Stimulated activated CD4-positive, alpha-beta T cell treated with anti-CD3 and anti-CD28 coated beads, Interleukin-15, amount 100 ng/mL, for 1 hour (primary cell): ENCODE results near the gene CRIP3.

ENCODE experiments used
- DNase-seq, 2 donors: peaks; one replicate each; pipeline ENCODE4 v3.0.0-alpha.2; 2020; ENCODE audit warnings: low read depth in 1 of 2, low spot score in 1 of 2

The CRIP3 gene

DNA sequence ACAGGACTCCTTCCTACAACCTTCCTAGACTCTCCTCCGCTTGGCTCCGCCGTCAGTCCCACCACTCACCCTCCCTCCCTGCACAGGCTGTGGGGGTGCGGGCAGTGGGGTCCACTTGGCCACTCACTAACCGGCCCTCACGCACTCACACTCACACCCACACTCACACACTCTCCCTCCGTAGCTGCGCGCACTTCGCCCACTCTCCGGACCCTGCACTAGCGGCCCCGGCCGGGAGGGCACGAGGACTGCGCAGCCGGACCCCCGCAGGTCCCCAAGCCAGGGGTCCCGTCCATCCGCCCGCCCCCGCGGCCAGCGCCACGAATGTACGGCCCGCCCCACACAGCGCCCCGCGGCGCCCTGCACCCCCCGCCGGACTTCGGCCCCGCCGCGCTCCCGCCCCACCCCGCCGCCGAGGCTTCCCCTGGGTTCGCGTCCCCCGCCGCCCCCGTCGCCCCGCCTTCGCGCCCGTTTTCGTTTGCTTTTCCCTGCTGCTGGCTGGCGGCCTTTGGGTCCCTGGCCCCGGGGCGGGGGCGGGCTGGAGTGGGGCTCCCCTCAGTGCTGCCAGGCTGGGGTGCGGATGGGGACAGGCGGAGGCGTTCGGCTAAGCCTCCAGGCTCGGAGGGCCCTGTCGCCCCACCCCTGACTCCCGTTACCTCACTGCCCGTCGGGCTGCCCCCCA lies 33.6 kb downstream of the CRIP3 start:
- DNase-seq, result peak in 1 of 2 donors; percentile 28

DNA sequence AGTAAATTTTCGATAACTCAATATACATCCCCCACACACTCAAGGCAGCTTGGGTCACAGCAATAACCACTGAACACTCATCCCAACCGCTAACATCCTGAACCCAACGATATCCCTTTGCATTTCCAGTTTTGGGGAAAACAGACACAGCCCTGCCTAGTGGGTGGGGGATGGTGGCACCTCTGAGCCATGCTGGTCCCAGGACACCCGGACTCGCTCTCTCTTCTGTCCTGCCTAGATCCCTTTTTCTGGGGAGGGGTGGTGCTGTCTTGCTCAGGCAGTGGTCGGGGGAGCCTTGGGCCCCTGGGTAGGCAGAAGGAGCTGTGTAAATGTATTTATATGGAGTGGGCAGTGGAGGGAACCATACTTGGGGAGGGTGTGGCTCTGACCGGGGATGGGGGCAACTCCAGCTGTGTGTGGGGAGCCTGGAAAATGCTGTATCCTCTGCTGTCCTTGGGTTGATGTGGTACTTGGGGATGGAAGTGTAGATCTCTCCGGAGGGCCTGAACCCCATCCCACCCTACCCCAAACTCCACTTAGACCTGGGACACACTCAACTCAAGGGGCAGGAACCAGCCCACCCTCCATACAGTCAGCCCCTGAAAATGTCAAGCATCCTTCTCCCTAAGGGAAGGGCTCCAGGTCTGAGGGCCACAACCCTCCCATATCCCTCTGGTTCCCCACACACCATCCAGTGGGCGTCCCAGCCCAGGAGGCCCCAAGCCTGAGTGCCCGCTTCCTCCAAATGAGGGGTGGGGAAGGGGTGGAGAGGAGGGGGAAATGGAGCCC lies 34.3 kb downstream of the CRIP3 start:
- no peak for DNase-seq

DNA sequence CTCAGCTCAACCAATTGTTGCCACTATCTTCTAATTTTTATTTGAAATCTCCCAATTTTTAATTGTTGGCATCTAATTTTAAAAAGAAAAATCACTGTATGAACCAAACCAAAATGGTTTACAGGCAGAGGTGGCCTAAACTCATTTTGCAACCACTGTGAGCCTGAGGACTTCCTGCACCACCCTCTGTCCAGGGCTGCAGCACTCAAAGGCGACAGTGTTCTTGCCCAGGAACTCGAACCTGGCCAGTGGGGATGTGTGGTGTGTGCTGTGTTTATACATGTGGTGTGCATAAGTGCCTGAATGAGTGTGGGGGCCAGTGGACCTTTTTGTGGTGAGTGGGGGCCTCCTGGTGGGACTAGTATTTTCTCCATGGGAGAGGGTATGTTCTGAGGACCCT lies 34.9 kb downstream of the CRIP3 start:
- no peak for DNase-seq

DNA sequence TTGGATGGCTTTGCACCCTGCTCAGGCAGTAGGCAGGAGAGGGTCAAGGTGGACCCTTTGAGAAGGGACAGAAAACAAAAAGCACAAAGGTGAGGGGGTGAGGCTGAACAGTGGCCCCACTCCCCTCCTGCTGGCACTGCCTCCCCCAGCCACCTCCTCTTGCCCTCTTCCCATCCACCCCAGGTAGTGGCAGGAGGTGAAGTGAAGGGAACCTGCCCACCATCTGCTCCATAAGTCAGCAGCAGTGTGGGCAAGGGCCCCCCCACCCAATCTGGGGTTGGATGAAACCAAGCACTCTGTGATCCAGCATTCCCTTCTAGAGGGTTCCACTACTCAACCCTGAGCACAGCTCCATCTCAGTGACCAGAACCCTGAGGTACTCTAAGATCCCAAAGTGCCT lies 36.7 kb downstream of the CRIP3 start:
- DNase-seq, result no peak

DNA sequence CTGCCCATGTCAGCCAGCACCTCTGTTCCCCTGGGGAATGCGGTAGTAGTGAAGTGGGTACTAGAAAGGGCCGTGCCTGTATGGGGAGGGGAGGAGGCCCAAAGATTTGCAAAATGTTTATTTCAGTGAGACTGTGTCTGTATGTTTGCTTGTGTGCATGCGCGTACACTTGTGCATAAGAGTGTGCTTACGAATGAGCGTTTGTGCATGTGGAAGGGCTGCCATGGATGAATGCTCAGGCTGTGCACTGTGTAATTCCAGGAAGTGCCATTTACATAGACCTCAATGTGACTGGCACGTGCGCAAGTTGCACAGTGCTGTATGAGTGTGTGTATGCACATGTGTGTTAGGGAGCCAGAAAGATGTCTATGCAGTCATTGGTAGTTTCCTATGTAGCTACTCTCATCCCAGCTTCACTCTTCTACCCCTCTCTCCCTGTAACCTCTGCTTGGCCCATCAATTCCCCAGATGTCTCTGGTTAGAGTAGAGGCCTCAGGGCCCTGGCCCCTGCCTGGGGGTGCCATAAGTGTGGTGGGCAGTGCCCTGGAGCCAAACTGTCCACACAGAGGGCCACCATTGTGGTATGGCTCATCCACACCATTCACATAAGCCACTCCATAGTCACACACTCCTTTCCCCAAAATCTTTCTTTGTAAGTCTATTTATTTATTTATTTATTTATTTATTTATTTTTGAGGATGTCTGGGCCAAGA lies 37.4 kb downstream of the CRIP3 start:
- DNase-seq, result no peak

DNA sequence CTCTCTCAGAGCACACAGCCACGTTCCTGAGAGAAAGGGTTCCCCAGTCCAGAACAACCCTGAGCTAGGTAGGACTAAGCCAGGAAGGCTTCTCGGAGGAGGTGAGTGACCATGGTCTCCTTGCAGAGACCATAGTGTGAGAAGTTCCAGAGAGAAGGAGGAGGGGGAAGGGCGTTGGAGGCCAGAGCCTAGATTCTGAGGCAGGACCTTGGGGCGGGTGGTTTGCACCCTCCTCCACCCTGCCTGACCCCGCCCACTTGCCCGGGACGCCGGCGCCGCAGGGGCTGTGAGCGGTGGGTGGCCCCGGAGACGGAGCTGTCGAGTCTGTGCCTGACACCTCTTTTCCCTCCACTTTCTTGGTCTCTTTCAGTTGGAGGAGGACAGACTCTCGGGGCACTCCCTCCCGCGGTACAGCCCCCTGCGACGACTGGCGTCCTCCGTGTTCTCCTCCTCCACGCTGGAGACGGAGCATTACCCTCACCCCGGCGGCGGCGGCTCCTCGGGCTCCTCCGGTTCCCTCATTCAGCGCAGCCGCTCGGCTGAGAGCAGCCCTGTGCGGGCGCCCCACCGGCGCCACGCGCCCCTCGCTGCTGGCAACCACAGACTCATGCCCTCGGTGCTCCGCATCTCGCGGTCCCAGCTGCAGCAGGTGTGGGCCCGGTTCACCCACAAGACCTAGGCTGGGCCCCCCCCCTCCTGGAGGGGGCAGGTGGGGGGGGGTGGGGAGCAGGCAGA lies 39.2 kb downstream of the CRIP3 start:
- peak in 1 of 2 donors; percentile 30 for DNase-seq

DNA sequence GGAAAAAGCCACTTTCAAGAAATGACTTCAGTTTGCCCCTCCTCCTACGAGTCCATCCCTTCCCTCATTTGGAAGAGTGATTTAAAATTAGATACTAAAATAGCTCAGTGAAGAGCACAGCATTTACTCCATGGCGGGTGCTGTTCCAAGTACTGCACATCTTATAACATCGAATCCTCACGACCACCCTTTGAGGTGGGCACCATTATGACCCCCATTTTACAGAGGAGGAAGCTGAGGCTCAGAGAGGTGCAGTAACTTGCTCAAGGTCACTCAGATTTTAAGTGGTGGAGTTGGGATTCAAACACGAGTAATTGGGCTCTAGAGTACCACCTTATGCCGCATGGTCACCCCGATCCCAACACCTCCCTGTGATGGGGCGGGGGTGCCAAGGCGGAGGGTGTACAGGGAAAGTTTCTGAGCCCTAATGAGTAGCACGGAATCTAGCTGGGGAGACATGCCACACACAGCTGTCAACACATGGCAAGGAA lies 39.8 kb downstream of the CRIP3 start:
- DNase-seq, result no peak

DNA sequence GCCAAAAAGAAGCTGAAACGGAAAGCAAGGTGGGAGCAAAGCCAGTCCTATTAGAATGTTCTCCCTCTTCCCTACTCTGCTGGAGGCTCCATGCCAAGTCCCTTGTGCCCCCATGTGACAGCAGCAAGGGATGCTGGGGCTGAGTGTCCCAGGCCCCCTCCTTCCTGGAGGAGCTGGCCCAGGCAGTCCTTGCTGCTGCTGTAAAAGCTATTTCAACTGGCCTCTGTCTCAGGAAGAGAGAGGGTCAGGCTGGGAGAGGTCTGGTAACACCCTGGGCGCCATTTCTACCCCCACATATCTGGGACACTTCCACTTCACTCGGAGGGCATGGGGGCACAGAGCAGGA lies 40.3 kb downstream of the CRIP3 start:
- no peak for DNase-seq

DNA sequence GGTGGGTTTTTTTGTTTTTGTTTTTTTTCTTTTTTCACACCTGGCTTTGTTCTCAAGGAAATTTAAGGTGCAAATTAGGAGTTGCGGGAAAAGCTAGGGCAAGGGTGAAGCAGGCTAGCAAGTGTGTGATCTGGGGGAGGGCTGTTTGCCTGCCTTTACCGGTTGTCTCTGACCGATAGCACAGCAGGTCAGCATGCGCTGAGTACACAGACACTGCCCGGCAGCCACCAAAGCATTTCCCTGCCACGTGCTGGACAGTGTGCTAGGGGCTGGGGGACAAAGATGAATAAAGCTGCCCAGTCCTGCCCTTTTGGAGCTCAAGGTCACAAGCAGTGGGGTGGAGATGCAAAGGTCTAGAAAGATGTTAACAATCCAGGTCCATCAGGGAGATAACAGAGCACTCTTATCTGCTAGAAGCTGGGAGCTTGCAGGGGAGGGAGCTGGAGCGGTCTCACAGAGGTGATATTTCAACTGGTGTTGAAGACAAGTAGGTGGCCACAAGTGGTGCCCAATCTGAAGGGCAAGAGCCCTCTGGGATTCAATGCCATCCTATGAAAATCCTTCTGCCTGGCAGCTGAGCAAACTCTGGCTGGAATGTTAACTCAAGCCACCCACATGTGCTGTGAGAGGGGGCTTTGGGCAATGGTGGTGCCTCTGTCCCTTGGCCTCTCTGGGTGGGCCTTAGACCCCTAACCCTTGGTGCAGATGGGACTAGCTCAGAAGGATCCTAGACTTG lies 40.8 kb downstream of the CRIP3 start:
- no peak for DNase-seq

DNA sequence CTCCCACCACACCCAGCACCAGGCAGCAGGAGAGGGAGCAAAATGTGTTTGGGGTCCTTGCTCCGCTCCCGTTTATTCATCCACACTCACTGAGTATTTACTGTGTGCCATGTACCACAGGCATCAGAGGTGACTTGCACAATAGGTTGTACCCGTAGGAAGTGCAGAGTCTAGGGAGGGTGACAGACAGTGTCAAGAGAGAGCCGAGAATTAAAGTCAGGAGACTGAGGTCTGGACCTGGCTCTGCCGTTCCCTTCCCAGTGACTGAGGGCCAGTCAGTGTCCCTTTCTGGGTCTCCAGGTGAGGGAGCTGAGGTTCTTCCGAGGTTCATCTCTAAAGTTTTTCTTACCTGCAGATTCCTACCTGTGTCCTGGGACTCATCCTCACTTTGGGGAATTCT lies 43.1 kb downstream of the CRIP3 start:
- DNase-seq, result no peak

DNA sequence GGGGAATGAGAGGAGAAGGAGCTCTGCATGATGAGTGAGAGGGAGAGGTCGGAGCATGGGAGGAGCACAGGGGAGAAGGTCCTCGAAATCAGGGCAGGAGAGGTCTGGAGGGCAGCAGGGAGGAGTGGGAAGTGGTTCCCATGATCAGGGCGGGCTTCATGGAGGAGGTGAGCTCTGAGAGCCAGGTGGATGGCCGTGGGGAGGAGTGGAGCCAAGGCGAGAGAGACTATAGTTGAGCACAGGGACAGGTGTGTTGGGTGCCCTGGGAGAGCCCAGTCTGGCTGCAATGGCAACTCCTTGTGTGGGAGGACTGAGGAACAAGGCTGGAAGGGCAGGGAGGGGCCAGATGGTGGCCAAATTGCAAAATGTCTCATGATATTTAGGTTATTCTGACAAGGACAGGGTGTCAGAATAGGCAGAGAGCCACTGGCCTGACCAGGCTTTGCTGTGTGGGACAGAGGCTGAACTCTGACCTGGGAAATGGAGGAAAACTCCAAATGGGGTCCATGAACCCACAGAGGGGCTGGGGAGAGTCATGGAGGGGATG lies 44.0 kb downstream of the CRIP3 start:
- no peak for DNase-seq

DNA sequence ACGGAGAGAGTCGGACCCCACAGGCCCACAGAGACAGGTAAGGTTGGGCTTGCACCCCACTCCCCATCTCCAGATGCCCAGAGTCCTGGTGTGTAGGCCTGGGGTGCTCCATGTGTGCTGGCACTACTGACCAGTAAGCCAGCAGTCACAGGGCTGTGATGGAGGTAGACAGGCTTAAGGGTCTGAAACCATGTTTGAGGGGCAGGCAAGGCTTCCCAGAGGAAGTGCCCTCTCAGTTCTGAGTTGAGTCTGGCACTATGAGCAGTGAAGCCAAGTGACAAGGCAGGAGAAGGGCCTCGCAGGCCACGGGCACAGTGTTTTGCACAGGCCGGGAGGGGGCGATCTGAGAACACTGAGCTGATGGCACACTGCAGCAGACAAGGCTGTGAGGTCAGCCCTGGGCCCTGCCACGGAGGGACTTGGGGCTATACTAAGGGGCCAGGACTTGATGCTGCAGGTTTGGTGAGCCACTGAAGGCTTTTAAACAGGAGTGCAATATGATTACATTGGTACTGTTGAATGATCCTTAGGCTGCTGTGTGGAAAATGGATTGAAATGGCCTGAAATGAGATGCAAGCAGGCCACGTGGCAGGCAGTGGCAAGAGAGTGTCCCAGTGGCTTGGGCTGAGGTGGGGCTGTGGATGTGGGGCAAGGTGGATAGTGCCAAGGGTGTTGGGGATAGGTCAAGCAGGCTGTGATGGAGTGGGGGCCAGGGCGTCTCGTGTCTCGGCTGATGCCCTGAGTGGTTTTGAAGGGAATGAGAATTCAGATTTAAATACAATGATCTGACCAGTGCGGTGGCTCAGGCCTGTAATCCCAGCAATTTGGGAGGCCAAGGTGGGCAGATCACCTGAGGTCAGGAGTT lies 45.1 kb downstream of the CRIP3 start:
- DNase-seq, result peak; percentile 60 to 61

DNA sequence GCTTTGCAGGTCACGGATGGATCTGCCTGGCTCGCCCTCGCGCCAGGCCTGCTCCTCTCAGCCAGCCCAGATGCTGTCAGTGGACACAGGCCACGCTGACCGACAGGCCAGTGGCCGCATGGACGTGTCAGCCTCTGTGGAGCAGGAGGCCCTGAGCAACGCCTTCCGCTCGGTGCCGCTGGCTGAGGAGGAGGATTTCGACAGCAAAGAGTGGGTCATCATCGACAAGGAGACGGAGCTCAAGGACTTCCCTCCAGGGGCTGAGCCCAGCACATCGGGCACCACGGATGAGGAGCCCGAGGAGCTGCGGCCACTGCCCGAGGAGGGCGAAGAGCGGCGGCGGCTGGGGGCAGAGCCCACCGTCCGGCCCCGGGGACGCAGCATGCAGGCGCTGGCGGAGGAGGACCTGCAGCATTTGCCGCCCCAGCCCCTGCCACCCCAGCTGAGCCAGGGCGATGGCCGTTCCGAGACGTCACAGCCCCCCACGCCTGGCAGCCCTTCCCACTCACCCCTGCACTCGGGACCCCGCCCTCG lies 45.8 kb downstream of the CRIP3 start:
- no peak for DNase-seq

DNA sequence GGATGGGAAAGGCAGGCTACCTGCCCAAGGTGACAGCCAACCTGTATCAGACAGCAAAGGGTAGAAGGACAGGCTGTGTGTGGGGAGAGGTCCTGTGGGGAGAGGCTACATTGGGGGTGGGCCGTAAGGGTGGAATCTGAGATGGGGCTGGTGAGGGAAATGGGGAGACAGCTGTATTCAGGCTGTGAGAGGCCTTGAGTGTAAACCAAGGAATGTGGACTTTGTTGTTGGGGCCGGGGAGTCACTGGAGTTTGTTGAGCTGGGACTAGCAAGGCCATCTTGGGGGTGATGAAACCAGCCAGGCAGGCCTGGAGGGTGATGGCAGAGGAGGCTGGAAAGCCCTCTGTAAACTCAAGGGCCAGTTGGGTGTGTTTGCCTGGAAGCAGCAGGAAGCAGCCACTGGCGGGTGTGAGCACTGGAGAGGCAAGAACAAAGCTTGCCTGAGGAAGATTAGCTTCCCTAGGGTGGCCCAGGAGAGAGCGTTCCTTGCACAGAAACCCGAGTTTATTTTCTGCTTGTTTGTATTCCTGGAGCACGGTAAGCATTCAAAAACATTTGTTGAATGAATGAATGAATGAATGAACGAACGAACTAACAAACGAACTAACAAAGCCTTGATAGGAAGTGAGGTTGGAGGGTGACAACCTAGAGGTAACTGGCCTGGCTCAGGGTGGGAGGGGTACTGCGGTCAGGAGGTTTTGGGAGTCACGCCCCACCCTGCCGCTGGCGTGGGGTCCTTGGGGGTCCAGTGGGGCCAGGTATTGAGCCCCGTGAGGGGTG lies 46.4 kb downstream of the CRIP3 start:
- DNase-seq, result no peak

DNA sequence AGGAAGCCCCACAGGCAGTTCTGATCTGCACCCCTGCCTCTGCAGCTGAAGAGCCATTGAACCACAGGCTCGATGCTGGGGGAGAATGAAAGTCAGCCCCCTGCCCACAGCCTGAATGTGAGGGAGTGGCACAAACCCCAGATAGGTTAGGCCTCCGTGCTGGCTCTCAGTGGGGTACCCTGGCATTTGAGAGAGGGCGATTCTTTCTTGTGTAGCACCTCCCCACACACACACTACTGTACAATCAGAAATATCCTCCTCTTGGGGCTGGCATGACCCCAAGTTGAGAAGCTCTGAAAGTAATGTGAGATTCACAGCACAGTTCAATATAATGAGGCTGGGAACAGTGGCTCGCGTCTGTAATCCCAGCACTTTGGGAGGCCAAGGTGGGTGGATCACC lies 47.4 kb downstream of the CRIP3 start:
- no peak for DNase-seq

DNA sequence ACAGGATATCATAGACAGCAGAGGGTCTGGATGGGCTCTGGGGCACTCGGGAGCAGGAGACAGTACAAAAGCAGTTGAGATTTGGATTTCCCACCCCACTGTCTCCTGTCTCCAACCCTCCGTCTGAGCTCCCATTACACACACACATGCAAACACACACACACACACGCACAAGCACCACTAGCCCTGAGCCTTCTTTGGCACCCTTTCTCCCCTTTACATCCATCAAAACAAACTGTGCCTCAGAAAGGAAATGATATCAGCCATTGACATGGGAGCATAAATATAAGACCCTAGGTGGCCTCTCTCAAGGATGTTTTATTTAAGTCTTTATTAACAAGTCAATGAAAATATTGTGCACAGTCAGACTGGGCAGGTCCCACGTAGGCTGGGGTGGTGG lies 47.8 kb downstream of the CRIP3 start:
- no peak for DNase-seq

DNA sequence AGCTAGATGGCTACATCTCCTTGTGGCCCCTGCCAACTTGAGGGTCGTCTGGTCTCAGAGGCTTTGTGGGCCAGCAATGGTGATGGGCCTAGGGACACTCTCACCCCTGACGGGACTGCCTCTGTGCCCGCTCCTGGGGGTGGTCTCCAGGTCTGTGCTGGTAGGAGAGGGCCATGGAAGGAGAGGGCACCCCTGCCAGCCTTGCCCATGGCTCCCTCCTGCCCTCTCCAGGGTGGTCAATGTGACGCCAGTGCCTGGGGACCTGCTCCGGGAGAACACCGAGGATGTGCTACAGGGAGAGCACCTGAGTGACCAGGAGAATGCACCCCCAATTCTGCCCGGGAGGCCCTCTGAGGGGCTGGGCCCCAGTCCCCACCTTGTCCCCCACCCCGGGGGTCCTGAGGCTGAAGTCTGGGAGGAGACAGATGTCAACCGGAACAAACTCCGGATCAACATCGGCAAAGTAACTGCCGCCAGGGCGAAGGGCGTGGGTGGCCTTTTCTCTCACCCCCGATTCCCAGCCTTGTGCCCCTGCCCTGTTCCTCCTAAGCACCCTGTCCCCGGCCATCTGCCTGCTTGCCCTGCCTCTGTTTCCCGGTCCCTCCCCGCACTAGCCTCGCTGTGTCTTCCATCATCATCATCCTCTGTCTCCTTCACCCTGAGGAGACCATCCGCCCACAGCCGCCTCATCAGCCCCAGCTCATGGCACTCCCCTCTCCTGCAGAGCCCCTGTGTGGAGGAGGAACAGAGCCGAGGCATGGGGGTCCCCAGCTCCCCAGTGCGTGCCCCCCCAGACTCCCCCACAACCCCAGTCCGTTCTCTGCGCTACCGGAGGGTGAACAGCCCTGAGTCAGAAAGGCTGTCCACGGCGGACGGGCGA lies 49.6 kb downstream of the CRIP3 start:
- no peak for DNase-seq

DNA sequence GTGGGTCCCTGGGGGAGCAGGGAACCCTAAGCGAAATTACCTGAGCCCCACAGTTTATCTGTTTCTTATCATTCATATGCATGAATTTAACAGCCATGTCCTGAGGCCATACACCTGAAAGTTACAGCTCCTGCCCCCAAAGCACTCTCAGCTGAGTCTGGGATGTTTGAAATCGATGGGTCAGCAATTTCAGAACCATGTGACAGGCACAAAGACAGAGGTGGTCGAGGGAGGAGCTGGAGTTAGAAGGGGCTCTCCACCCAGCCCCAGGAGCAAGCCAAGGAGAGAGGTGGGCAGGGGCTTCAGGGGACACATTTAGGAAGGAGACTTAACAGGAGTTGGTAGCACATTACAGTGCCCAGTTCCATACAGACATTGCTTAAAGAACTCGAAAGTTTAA lies 50.4 kb downstream of the CRIP3 start:
- no peak for DNase-seq
